ENCODE measurements around the gene OSBPL3.

DNA sequence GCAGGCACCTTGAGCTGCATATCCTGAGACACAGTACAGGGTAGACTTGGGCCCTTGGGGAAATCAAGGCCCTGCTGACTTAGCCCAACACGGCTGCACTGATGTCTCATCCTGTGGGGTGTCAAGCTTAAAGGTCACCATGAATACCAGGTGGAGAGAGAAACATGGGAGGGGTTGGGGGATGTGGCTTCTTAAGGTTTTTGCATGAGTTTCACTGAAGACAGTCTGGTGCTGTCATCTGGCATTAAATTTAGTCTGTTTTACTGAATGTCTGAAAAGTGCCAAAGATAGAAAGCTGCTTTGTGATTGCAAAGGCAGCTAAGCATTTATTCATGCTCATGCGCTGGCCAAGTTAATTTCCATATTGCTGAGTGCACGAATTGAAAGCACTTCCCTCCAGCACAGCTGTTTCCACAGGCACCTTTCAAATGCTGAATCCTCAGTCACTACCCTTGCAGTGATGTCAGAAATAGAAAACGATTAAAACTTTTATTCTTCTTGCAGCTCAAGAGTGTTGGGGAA lies 102.1 kb downstream of the OSBPL3 start:
- TF ChIP-seq, protein P1, sequence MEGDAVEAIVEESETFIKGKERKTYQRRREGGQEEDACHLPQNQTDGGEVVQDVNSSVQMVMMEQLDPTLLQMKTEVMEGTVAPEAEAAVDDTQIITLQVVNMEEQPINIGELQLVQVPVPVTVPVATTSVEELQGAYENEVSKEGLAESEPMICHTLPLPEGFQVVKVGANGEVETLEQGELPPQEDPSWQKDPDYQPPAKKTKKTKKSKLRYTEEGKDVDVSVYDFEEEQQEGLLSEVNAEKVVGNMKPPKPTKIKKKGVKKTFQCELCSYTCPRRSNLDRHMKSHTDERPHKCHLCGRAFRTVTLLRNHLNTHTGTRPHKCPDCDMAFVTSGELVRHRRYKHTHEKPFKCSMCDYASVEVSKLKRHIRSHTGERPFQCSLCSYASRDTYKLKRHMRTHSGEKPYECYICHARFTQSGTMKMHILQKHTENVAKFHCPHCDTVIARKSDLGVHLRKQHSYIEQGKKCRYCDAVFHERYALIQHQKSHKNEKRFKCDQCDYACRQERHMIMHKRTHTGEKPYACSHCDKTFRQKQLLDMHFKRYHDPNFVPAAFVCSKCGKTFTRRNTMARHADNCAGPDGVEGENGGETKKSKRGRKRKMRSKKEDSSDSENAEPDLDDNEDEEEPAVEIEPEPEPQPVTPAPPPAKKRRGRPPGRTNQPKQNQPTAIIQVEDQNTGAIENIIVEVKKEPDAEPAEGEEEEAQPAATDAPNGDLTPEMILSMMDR (IDR thresholded peaks at IDR 0.05; ENCODE audit: insufficient read depth, low read length, poor library complexity, severe bottlenecking) = no peak
- TF ChIP-seq EZH2phosphoT487 (conservative IDR thresholded peaks at IDR 0.05; ENCODE audit: low read length) = no peak
